Muscle layer of duodenum (tissue), 2 donors: Measurements from ENCODE around the gene TMC4.
"Not testable (repeated sequence)": the region's sequence is repeated elsewhere in the genome, so short reads cannot be mapped to it uniquely, and the experiment has no call there.

ENCODE experiments used
- H3K27ac ChIP-seq: one replicate; pipeline ENCODE4 v1.7.0; 2013; ENCODE audit warnings: mild to moderate bottlenecking, low read length
- H3K27me3 ChIP-seq: one replicate; pipeline ENCODE4 v1.7.0; 2013; ENCODE audit warnings: low read depth, mild to moderate bottlenecking, control low read depth, low read length
- H3K36me3 ChIP-seq, 2 donors: one replicate each; pipeline ENCODE4 v1.7.0; 2013; ENCODE audit warnings: low read length in 2 of 2, control low read depth in 1 of 2, mild to moderate bottlenecking in 1 of 2; ENCODE audit not compliant: insufficient read depth in 2 of 2, control insufficient read depth in 1 of 2
- H3K4me1 ChIP-seq, 2 donors: one replicate each; pipeline ENCODE4 v1.7.0; 2013; ENCODE audit warnings: low read length in 2 of 2, mild to moderate bottlenecking in 2 of 2, control low read depth in 1 of 2, moderate library complexity in 1 of 2; ENCODE audit not compliant: insufficient read depth in 2 of 2, control insufficient read depth in 1 of 2
- H3K4me3 ChIP-seq, 2 donors: one replicate each; pipeline ENCODE4 v1.7.0; 2013; ENCODE audit warnings: low read length in 2 of 2, low read depth in 1 of 2, mild to moderate bottlenecking in 1 of 2
- H3K9me3 ChIP-seq, 2 donors: one replicate each; pipeline ENCODE4 v1.7.0; 2013; ENCODE audit warnings: low read length in 2 of 2, control low read depth in 1 of 2, mild to moderate bottlenecking in 1 of 2; ENCODE audit not compliant: control insufficient read depth in 1 of 2
- donor health status: healthy.

TMC4 gene

DNA sequence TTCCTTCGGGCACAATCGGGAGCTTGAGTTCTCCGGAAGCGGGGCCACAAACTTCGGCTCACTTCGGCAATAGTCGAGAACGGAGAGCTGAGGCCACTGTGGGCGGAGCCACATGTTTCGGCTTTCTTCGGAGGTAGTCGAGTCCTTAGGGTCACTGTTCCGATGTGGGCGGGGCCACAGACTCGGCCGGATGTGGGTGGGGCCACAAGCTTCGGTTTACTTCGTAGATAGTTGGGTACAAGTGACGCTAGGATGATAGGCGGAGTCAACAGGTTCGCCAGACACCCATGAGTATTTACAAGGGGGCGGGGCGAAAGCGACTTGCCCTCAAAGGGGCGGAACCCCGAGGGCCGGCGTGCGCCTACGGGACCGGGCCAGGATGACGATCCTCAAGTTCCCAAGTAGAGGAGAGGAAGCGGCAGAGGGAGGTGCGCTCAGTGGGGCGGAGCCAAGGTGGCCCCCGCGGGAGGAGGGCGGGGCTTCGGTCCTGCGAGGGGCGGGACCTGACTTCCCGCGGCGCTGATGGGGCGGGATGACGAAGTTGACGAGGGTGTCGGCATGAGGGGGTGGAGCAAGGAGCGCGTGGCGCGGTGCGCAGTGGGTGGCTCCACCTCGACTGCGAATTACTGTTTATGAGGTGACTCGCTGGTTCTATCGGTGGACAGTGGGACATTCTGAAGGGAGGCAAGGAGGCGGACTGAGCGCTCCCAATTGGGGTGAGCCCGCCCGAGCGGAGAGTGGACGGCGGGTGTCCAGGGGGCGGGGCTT, 17.0 kb upstream of the TMC4 start:
- peaks cover 16 to 23% of the 10 kb centered on the region in 2 donors for H3K36me3 ChIP-seq
- peak overlapping the region; percentile 59 to 90 for H3K4me3 ChIP-seq
- H3K9me3 ChIP-seq: no peaks in the 10 kb centered on the region
- H3K27me3 ChIP-seq: no peaks in the 10 kb centered on the region
- H3K4me1 ChIP-seq: peaks cover 8 to 25% of the 10 kb centered on the region in 2 donors
- H3K27ac ChIP-seq: peak overlapping the region; percentile 96

DNA sequence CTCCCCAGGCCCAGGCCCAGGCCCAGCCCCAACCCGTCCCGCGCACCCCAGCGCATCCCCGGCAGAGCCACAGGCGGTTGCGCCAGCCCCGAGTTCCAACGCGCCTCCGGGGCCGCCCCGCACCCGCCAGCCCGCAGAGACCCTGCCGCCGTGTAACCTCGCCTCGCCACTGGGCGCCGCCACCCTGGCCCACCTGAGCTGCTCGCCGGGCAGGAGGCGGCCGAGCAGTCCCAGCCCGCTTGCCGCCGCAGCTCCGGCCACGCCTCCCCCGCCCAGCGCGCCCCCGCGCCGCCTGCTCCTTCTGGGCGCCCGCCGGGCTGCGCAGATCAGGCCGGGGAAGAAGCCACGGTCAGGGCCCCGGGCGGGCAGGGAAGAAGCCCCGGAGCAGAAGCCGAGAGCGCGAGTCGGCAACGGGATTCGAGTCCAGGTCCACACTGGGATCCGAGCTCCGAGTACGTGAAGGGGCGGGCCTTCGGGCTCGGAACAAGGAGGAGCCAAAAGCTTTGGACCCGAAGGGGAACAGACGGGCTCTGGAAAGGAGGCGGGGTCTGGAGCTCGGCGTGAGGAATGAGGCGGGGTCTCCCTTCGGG, 16.3 kb upstream of the TMC4 start, which contains the start of gene MBOAT7:
Gene MBOAT7 (minus strand): TSS at position 436 of the 590 bp plus-strand sequence. CDS start 1,072 bp downstream, outside the sequence.
- Histone ChIP-seq H3K9me3 (no peaks in the 10 kb centered on the region), H3K4me1 (peaks cover 8 to 25% of the 10 kb centered on the region in 2 donors), H3K36me3 (peaks cover 16 to 20% of the 10 kb centered on the region in 2 donors), H3K27me3 (no peaks in the 10 kb centered on the region), H3K4me3 (peak within 1 kb of the TSS; percentile 59 to 90), H3K27ac (peak within 1 kb of the TSS; percentile 96)

DNA sequence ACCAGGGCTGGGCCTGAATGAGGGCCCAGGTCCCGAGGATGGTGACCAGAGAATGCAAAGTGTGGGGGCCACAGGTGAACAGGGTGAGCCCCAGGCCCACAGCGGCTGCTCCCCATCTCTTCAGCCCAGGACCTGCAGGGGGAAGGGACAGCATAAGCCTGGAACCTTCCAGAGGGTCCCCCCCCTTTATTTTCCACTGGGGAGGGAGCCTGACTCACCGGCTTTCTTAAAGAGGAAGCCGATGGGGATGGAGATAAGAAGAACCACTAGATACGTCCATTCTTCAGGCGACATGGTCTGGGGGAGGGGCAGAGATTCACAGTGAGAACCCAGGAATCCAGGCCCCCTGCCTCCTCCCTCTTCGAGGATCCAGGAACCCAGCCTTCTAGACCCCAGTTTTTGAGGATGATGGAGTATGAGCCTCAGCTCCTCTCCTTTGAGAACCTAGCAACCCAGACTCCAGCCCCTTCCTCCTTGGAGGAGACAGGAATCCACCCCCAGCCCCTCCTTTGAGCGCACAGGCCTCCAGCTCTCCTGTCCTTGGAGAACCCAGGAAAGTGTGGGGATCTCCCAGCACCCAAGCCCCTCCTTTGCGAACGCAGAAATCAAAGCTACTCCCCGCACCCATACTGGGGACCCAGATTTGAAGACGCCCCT, 15.4 kb upstream of the TMC4 start:
- peaks cover 8 to 25% of the 10 kb centered on the region in 2 donors for H3K4me1 ChIP-seq
- H3K9me3 ChIP-seq: no peaks in the 10 kb centered on the region
- H3K4me3 ChIP-seq: peak overlapping the region; percentile 59 to 90
- H3K27me3 ChIP-seq: no peaks in the 10 kb centered on the region
- H3K36me3 ChIP-seq: peaks cover 13 to 19% of the 10 kb centered on the region in 2 donors
- H3K27ac ChIP-seq: peak overlapping the region; percentile 75

DNA sequence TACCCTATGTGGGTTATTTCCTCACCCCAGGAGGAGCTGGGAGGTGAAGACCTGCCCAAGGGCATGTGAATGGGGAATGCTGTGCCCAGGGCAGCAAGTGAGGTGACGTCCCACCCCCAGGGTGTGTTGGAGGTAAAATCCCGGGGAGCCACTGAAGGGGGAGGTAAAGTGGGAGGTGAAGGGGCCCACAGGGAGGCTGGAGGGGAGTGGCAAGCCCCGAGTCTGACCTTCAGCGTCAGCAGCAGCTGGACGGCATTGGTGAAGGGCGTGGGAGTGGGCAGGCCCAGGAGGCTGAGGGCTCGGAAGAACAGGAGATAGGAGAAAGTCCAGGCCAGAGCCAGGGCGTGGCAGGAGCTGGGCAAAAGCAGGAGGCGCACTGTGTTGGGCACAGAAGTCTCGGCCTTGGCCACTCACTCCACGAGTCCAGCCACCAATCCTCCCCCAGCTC, 14.0 kb upstream of the TMC4 start:
- Histone ChIP-seq H3K27me3 (no peaks in the 10 kb centered on the region), H3K27ac (peak overlapping the region; percentile 85), H3K4me1 (peaks cover 8 to 18% of the 10 kb centered on the region in 2 donors), H3K36me3 (peaks cover 8 to 15% of the 10 kb centered on the region in 2 donors), H3K9me3 (no peaks in the 10 kb centered on the region), H3K4me3 (peak overlapping the region in 1 of 2 donors; percentile 3)

DNA sequence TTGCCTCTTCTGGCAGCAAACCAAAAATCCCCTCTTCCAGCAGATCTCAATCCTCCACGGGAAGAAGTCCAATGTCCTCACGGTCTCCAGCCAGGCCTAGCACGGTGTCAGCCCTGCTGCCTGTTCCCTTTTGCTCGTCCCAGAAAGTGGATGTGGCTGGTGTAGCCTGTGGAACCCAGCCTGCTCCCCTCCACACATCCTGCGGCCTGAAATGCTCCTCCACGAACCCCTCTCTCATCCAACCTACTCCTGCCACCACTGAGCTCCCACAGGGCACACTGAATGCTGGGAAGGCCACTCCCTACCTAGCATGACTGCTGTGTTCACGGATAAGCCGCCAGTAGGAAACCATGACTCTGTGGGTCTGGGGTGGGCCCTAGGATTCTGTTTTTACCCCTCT, 13.4 kb upstream of the TMC4 start:
- Histone ChIP-seq H3K27ac (peak overlapping the region; percentile 85), H3K9me3 (no peaks in the 10 kb centered on the region), H3K27me3 (no peaks in the 10 kb centered on the region), H3K4me3 (no peak overlapping the region), H3K36me3 (peaks cover 8 to 12% of the 10 kb centered on the region in 2 donors), H3K4me1 (peaks cover 5 to 12% of the 10 kb centered on the region in 2 donors)

DNA sequence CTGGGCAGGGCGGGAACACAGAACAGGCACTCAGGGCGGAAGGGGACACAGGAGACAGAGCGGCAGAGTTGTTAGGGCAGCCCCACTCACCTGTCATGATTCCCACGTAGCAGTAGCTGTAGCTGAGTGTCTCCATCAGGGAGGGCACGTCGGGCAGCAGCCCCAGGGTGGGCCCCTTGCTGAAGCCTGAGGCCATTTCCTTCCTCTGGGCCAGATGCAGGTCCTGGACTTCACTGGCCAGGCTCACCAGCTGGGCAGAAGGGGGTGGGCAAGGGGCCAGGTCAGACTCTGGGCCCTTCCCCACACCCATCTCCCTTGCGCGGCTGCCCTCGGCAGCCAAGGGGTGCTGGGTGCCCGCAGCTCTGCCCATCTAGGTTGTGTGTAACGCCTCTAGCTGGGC, 10.5 kb upstream of the TMC4 start:
- Histone ChIP-seq H3K36me3 (peaks cover 13 to 29% of the 10 kb centered on the region in 2 donors), H3K27me3 (no peaks in the 10 kb centered on the region), H3K4me1 (peaks cover 2 to 5% of the 10 kb centered on the region in 2 donors), H3K9me3 (no peaks in the 10 kb centered on the region), H3K4me3 (no peak overlapping the region), H3K27ac (no peak overlapping the region)

DNA sequence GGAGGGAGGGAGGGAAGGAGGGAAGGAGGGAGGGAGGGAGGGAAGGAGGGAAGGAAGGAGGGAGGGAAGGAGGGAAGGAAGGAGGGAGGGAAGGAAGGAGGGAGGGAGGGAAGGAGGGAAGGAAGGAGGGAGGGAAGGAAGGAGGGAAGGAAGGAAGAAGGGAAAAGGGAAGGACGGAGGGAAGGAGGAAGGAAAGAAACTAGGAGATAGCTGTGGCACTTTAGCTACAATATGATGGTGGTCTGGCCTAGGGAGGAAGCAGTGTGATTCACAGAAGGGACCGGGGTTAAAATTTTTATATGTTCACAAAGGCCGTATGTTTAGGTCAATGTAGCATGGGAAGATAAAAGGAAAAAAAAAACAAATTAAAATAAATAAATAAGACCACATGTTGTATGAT, 8.9 kb upstream of the TMC4 start:
- not testable (repeated sequence) for H3K27ac ChIP-seq, H3K4me3 ChIP-seq, H3K27me3 ChIP-seq, H3K9me3 ChIP-seq, H3K4me1 ChIP-seq
- H3K36me3 ChIP-seq: peaks cover 9 to 31% of the 10 kb centered on the region in 2 donors

DNA sequence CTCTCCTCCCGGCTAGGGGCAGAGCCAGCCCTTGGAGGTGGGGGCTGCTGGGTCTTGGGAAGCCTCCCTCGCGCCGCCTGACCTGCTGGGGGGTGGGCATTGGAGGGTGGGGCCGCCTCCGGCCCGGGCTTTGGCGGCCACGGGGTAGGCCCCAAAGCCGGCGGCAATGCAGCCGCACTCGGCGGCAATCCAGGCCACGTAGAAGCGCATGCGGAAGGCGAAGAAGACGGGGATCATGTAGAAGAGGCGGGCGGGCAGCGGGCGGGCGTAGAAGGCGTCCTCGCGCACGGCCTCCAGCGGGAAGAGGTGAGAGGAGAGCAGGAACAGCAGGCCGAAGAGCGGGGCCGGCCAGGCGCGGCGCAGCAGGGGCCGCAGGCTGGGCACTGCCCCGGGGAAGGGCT, 7.7 kb upstream of the TMC4 start:
- no peaks in the 10 kb centered on the region for H3K9me3 ChIP-seq
- no peaks in the 10 kb centered on the region for H3K27me3 ChIP-seq
- H3K4me1 ChIP-seq: no peaks in the 10 kb centered on the region
- no peak overlapping the region for H3K27ac ChIP-seq
- peaks cover 5 to 31% of the 10 kb centered on the region in 2 donors for H3K36me3 ChIP-seq
- H3K4me3 ChIP-seq: no peak overlapping the region

DNA sequence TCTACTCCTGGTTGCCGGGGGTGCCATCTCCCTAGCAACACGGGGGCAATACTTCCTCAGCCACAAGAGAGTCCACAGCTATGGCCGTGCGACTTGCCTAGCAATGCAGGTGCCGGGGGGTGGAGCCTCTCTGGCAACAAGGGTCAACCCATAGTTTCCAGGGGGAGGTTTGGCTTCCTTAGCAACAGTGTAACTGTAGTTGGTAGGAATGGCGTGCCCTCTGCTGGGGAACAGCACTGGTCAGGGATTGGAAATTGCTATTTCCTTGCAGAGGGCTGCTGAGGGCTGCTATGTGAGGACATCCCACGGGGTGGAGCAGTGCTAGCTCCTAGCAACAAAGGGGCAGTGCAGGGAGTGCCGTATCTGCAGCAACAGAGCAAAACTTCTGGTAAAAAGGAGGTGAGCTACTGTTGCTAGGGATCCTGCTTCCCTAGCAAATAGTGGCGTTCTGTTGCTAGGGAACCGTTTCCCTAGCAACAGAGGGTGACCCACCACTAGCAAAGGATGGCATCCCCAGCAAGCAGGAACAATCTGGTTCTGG, 7.0 kb upstream of the TMC4 start:
- Histone ChIP-seq H3K36me3 (peaks cover 5 to 31% of the 10 kb centered on the region in 2 donors), H3K9me3 (no peaks in the 10 kb centered on the region)

DNA sequence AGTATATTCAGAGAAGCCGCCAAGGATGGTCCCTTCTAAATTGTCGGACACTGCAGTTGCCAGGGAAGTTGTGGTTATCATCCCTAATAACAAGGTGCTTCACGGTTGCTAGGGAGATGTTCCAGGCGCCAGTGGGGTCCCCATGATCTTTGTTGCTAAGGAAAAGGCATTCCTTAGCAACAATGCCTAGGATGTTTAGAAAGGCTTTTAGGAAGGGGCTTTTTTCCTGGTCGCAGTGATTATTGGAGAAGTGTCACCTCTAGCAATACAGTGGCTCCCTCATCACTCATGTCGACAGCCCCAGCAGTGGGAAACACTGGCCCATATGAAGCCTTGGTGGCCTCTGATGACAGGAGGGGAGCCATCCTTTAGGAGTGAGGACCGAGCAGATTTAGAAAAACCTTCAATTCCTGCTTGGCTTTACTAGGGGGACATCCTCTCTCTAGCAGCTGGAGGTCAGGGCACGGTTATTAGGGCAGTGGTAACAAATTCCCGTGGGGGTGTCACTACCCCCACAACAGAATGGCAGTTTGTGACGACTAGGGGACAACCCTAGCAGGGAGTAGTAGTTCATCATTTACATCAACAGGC, 6.4 kb upstream of the TMC4 start:
- Histone ChIP-seq H3K4me1 (no peaks in the 10 kb centered on the region), H3K27ac (no peak overlapping the region), H3K27me3 (no peaks in the 10 kb centered on the region), H3K4me3 (no peak overlapping the region), H3K36me3 (peaks cover 5 to 31% of the 10 kb centered on the region in 2 donors), H3K9me3 (no peaks in the 10 kb centered on the region)

More for the DNA sequence above, 7.0 kb upstream of the TMC4 start:
- no peaks in the 10 kb centered on the region for H3K27me3 ChIP-seq
- H3K27ac ChIP-seq: no peak overlapping the region
- H3K4me1 ChIP-seq: no peaks in the 10 kb centered on the region
- H3K4me3 ChIP-seq: no peak overlapping the region
